AG08396 (cell line): ENCODE measurements around the gene LYST.
"Not testable (repeated sequence)": the region's sequence is repeated elsewhere in the genome, so short reads cannot be mapped to it uniquely, and the experiment has no call there.

ENCODE experiments used
- DNase-seq: peaks from one replicate; pipeline ENCODE4 v3.0.0; 2012; ENCODE audit warnings: low spot score, mixed read lengths

LYST gene

DNA sequence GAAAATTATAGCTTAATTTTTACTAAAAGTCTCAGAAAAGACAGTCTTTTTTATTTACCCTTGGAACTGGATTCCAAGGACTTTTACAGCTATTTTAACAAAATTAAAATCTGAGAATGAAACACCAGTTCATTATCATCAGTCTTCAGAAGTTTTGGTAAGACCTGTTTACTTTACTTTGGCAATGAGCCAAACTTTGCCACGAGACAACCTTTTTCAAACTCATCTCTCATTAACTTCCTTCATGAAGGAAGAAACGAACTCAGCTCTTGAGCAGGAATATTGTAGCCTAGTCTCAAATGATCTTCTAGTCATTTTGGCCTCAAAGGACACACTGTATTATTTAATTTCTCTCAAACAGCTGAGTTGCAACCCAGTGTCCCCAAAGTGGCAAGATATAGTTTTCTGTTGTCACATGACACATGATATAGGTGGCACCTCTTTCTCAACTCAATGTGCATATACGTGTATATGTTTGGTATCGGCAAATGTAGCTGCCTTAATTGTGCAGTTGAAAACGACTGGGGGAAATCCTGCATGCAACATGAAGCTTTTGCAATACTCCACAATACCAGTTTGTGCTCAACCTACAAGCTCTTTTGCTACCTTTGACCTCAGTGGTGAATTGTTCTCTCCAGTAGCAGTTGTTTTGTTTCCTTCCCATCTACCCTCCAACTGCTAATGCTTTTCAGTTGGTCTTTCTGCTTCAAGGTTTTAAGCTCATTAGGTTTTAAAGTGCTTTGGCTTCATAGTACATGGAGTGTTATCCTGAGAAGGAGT lies 208.8 kb downstream of the LYST start:
- DNase-seq, result no peak

DNA sequence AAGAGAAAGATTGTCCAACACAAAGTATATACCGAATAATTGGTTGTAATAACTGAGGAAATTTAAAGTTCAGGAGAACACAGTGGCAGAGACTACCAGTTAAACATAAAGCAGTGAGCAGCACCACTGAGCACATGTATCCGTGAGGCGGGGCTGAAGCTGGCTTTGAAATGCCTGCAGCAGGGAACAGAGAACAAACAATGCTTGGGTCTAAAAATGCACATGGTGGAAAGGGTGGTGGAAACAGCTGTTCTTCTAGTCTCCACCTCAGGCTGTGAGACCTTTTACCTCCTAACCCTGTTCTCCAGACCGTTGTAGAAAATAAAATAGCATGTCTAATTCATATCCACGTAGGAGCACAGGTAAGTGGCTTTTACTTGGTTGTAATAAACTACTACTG lies 209.4 kb downstream of the LYST start:
- no peak for DNase-seq

DNA sequence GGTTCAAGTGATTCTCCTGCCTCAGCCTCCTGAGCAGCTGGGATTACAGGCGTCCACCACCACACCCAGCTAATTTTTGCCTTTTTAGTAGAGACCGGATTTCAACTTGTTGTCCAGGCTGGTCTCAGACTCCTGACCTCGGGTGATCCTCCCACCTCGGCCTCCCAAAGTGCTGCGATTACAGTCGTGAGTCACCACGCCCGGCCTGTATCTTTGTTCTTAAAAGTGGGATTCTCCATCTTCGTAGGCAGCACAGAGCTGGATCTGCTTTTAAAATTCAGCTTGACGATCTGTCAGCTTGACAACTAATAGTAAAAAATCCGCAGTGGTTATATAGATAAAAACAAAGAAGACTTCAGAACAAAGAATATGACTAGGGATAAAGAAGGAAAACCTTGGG lies 214.3 kb downstream of the LYST start:
- DNase-seq, result no peak

DNA sequence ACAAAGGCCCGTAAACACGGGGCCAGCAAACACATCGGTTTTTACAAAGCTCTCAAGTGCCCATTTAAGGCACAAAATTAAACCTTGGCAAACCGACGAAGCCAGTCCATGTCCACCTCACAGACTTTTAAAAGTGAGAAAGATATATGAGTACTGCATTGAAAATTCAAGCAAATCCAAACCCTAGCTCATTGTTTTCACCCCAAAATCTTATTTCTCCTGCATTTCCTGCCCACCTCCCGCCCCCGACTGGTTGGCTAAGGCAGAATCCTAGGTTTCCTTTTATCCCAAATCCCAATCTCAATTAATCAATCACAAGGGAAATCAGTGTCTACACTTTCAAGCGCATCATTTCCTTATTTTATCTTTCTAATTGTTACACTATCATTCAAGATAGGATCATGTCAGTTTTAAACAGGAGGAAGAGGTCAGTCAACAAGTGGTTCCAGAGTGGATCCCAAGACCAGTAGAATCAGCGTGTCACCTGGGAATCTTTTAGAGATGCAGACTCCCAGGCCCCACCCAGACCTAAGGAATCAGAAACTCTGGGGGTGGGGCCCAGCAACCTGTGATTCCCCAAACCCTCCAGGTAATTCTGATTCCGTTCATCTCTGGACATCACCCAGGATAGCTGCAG lies 215.4 kb downstream of the LYST start:
- DNase-seq, result no peak

DNA sequence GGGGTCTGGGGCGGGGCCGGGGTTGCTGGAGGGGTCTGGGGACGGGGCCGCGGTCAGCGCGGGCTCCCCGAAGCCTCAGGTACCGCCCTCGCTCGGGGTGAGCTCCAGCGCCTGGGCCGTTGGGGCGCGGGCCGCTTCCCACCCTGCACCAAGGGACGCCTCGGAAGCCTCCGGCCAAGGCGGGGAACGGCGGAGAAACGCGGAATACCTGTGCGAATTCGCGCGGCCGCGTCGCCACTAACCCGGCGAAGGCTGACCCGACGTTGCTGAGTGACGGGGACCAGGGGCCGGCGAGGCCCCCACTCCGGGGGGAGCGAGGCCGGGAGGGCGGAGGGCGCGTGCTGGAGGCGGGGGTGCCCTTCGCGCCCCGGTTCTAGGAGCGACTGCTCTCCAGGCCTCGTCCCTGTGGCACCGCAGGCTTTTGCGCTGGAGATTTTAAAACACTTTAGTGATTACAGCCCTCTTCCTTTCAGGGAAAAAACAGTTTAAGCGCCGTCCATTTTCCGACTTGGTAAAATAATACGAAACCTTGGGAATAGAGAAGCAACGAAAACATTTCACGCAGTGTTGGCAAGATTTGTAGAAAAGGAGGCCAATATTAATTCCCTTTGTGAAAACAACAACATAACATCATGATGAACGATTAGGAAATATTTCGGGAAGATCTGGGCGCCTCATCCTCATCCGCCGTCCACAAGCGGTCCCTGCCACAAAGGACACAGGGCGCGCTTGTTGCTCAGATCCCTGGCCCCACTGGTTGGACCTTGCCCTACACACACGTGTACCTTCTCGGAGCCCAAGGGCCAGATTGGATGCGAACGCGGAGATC lies 216.2 kb downstream of the LYST start:
- no peak for DNase-seq

DNA sequence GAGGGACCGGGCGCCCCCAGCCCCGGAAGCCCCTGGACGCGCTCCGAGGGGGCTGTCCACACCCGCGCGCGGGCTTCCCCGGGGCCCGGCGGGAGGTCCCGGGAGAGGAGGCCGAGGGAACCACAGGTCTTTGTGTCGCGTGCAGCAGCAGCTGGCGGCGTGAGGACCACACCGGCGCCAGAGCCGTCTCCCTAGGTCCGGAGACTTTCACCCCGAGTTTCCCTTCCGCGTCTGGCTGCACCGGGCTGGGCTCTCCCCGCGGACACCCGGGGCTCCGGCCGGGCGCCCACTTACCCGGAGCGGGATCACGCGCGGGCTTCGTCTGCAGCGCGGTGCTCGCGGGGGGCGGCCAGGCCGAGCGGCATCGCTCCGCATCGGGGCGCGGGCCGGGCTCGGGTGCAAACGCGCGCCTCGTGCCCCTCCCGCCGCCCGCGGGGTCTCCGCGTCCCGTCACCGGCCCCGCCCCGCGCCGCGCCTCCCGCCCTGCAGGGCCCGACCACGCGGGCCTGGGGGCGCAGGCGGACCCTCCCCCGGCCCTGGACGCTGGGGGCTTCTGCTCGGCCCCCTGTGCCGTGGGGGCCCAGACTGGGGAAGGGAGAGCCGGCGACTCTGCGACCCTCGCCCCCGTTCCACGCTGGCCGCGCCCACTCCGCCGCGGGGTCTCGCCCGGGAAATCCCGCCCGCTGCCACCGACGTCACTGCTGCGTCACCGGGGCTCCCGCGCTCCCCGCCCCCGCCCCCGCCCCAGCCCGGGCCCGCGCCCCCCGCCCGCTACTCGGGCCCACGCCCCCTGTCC lies 217.1 kb downstream of the LYST start, which contains the start of gene GNG4:
TSS of gene GNG4 (minus strand) at position 417 of the 796 bp plus-strand sequence. CDS start 65,946 bp downstream, outside the sequence.
- peak; percentile 58 for DNase-seq

DNA sequence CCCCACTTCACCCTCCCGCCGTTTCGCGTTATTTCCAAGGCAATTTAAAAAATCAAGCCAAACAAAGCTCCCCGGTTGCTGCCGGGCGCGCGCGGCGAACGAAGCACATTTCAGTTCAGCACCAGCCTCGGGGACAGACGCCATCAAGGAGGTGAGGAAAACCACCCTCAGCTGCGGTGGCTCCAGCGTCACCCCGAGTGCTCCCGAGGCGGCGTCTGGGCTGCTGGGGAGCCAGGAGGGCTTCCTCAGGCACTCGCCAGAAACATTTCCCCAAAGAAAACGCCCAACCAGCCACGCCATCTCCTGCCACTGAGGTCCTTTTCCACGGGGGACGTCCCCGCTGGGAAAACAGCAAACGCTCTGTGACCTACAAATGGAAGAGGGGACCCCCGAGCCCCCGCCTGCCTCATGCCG lies 217.7 kb downstream of the LYST start:
- peak; percentile 87 for DNase-seq

DNA sequence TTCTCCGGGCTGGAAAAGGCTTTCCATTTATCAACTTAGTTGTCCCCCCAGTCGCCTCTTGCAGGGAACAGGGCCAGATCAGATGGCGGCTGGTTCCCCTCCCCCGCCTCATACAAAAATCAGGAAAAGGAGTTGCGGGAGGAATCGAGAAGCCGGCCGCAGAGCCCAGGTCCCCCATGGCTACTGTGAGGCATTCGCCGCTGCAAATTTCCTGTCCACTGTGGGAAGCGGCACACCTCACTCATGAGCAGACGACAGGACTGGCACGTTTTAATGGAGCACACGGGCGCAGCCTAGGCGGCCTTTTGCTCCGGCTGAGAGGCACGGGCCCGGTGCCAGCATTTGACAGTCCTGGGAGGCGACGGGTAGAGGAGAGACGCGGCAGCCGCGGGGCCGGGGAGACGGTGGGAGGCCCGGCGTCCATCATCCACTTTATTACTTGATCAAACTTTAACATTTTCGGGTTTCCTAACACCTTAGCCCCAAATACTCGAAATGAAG lies 218.2 kb downstream of the LYST start:
- DNase-seq, result no peak

DNA sequence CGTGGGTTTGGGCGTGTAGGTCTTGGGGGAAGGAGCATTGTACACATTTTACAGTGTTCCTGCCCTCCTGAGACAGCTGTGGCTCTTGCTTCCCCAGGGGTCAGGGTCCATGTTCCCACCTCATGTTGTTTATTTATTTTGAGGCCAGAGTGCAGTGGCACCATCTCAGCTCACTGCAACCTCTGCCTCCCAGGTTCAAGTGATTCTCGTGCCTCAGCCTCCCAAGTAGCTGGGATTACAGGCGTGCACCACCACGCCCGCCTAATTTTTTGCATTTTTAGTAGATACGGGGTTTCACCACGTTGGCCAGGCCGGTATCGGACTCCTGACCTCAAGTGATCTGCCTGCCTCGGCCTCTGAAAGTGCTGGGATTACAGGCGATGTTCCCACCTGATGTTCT lies 219.2 kb downstream of the LYST start:
- DNase-seq, result not testable (repeated sequence)

DNA sequence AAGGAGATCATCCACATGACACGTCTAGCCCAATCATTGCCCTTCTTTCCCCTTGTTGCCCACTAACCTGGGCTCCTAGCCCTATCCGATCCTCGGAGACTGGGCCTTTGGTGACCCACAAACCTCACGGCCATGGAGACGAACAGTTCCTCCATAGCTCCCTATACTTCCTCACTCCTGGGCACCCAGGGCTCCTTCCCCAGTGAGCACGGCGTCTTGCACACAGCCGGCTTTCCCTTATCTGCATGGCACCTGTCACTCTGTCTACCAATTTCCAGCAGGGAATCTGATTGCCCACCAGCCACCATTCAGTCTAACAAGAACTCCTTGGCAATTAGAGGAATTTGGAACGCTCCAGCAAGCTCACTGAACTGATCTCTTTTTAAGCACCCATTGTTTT lies 220.2 kb downstream of the LYST start:
- DNase-seq, result no peak

DNA sequence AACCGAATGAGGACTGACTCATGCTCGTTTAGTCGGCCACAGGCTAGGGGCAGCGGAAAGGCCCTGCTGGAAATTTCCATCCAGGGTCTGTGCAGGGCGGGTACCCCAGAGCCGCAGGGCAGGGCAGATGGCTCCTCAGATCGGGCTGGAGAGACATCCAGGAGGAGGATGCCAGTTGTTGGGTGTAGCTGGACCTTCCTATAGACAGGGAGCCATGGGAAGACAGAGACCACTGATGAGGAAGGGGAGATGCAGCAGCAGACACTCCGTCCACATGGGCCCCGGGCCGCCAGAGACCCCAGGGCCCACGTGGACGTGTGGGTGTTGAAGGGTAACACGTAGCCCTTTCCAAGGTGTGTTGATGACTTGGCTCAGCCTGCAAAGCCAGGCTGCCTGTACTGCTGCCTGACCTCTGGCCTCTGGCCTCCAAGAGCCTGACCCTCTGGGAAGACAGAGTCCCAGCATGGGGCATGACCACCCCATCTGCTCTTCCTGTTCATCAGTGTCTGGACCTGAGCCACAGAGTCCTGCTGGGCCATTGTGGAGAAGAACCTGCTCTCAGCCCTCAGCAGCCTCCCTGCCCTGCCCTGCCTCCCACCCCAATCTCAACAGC lies 221.9 kb downstream of the LYST start:
- no peak for DNase-seq

DNA sequence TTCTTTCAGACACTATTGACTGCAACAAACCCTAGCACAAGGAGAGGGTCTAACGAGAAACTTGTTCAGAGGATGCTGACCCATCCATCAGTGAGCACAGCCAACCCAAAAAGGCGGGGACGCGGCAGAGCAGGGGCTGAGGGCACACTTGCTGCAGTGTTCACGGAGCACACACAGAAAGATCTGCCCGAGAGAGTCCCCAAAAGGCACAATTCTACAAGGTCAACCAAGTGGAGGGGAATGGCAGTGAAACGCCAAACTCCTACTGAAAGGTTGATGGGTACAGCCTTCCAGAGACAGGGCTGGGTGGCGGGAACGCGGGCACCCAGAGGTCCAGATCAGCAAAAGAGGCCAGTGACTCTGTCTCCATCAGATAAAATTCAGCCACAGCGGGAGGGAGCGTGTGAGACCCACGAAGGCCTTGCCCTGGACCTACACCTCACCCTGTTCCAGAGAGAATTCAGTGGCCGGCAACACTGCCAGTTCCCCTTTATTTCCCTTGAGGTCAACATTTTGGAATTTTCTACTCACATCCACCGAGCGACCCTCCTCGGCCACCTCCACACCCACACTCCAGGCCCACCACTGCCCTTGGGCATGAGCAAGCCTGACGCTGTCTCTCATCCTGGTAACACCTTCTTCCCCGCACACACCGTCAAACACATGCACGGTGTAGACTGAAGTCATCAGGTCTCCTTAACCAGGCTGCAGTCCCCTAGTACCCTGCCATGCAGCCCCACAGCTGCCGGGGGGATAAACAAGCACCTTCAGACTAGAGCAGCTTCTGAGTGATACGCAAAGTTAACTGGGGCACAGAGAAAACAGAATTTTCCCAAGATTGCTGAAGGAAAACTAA lies 222.6 kb downstream of the LYST start:
- no peak for DNase-seq

DNA sequence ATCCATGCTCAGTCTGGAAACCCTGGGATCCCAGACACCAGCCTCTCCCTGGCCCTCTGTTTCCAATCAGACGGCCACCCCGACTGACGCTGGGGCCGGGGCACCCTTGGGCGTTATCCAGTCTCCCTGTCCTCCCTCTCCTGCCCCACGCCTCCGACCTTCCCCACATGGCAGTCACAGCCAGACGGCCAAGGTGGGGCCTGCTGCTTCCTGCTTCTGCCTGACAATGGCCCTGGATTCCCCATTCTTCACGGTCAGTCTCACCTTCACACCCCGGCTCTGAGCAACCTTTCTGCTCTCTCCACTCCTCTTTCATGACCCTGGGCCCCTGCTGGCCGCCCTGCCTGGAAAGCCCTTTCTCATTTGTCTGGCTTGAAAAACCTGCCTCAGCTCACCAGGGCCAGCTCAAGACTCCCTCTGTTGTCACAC lies 223.7 kb downstream of the LYST start:
- no peak for DNase-seq

DNA sequence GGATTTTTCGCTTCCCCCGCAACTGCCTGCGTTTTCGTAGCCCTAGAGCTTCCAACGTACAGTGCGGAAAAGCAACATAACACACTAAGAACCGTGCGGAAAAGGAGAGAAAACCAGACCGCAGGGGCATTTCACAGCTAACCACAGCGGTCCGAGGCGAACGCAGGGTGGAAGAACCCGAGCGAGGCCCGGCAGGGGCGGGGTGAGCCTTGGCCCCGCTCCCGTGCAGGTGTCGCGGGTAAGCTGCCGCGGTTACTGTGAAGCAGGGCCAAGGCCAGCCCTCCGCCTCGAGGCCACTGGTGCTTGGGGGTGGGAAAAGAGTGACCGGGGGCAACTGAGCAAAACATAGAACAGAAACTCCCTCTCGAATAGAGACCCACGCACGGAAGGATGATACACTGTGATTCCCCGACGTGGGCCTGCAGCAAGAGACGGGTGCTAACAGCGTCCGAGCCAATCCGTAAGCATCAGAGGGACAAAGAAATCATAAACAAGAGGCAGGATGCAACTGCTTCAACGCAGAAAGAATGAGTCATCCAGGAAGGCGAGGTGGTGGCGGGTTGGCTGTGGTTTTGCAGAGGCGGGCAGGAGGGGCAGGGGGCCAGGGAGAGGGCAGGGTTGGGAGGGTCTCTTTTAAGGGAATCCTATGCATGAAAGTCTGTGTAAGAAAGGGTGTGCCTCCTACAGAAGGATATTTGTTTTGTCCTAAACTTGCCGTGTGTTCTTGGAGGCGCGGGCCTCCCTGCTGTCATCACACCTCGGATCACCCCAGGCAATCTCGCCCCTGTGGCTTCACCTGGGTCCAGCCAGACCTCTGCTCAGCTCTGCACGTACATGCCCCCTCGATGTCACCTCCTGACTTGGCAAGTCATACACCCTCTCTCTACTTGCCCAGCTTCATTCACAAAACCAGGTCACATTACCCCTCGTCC lies 224.4 kb downstream of the LYST start:
- no peak for DNase-seq

DNA sequence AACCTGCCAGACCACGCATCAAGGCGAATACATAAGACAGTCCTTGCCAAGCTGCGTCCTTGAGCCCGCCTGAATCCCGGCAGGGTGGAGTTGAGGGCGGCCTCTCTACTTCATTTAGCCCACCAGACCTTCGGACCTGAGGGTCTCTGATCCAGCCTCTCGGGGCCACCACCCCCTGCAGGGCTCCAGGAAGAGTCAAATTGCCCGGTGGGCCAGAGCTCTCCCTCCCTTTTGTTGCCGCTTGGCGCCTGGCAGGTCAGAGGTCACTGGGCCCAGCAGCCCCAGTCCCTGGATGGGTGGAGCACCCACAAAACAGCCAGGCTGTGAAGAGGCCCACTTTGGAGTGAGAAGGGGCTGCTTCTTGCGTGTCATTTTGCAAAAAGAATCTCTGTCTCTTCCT lies 226.1 kb downstream of the LYST start:
- DNase-seq, result no peak

DNA sequence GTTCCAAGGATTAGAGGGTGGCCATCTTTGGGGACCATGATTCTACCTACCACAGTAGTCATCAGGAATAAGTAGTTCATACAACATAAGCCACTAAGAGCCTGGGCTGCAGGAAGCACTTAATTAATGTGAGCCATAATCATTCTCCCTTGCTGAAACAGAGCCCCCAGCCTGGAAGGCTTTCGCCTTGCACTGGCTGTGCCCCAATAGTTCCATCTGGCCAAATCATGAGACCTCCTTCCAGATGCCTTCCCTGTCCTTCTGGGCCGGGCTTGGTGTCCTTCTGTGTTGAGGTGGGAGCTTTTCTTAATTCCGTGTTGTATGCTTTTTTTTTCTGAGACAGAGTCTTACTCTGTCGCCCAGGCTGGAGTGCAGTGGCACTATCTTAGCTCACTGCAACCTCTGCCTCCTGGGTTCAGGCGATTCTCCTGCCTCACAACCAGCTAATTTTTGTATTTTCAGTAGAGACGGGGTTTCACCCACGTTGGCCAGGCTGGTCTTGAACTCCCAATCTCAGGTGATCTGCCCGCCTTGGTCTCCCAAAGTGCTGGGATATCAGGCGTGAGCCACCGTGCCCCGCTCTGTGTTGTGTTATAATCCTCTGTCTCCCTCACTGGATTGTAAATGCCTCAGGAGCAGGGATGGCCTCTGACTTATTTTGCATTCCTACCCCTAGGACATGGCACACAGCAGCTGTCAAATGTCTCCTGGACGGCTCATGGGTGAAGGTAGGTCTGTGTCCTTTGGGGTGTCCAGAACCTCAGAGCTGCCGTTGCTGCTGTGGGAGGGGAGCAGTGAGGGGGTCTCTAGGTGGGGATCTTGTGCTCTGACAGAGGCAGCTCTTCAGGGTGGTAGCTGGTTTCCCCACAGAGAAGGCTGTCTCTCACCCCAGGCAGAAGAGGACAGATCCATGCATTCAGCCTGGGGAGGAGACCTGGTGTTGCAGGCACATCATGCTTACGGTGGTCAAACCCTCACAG lies 227.2 kb downstream of the LYST start:
- DNase-seq, result no peak

DNA sequence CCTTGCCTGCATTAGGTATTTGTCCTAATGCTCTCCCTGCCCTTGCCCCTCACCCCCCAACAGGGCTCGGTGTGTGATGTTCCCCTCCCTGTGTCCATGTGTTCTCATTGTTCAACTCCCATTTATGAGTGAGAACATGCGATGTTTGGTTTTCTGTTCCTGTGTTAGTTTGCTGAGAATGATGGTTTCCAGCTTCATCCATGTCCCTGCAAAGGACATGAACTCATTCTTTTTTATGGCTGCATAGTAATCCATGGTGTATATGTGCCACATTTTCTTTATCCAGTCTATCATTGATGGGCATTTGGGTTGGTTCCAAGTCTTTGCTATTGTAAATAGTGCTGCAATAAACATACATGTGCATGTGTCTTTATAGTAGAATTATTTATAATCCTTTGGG lies 228.1 kb downstream of the LYST start:
- DNase-seq, result not testable (repeated sequence)
